Measurements from ENCODE around the gene SMIM1.

SMIM1 gene

GRCh38 chr1:3759796-3760195 lies 12.8 kb upstream of the SMIM1 start:
- DNase-seq, result no peak

DNA sequence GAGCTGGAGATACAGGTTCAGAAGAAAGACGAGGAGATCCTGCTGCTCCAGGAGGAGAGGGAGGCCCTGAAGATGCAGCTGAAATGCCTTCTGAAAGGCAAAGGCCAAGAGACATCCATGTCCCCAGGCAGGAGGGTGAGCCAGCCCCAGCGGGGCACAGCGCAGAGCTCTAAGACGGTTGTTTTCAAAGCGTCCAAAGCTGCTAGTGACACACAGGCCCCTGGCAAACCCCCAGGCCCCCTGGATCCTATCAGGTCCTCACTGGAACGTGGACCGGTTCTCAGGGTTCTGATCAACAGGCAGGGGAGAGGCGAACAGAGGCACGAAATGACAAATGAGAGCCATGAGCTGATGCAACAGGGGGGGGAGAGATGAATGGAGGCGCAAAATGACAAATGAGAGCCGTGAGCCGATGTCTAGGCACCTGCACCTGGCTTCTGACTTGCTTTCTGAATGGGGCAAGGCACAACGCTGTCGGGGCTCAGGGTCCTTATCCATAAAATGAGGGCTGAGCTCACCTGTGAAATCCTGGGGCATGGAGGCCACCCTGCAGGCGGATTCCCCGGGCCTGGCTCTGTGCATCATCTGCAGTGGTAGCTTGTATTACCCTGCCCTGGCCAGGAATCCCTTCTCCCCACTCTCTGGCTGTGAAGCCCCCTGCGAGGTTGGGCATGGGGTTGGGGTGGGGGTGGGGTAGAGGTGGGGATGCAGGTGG lies 11.1 kb upstream of the SMIM1 start:
- DNase-seq, result no peak

DNA sequence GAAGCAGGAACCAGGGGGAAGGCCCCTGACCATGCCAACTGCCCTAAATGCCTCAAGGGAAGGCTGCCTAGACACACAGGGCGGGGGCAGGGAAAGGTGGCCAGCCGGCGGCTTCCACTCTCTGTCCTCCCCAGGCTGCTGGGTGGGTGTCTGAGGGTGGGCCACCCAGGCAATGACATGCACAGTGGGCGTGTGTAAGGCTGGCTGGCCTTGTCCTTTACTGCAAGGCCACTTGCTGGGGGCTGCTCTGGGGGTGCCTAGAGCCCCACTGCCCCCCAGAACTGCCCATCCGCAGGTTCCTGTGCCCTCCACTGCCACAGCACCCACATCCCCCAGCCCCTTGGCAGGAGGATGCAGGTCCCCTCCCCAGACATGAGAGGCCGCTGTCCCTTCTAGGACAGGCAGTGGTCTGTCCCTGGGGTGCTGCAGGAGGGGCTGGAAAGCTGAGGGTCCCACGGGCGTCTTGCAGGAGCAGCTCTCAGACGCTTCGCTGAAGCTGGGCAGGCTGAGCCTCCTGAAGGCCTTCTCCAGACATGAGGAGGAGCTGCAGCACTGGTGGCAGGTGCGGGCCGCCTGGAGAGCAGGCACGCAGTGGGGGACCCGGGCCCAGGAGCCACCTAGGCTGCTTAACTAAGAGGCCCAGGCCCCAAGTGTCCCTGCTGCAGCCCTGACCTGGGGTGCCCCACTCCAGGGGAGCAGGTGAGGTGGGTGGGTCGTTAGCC lies 10.2 kb upstream of the SMIM1 start:
- DNase-seq, result no peak

DNA sequence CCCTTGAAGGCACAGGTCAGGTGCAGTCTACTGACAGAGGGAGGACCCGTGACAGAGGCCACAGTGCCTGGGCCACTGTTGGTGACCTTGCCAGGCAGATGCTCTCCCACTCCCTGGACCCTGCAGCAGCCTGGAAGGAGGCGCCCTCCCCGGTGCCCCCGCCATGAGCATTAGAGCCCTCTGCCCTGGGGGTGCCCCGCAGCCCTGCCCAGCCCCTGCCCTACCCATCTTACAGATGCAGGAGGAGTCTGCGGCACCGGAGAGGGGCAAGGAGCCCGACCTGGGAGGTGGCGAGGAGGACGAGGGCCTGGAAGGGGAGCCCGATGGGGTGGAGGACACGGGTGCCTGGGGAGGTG lies 9.7 kb upstream of the SMIM1 start:
- no peak for DNase-seq

DNA sequence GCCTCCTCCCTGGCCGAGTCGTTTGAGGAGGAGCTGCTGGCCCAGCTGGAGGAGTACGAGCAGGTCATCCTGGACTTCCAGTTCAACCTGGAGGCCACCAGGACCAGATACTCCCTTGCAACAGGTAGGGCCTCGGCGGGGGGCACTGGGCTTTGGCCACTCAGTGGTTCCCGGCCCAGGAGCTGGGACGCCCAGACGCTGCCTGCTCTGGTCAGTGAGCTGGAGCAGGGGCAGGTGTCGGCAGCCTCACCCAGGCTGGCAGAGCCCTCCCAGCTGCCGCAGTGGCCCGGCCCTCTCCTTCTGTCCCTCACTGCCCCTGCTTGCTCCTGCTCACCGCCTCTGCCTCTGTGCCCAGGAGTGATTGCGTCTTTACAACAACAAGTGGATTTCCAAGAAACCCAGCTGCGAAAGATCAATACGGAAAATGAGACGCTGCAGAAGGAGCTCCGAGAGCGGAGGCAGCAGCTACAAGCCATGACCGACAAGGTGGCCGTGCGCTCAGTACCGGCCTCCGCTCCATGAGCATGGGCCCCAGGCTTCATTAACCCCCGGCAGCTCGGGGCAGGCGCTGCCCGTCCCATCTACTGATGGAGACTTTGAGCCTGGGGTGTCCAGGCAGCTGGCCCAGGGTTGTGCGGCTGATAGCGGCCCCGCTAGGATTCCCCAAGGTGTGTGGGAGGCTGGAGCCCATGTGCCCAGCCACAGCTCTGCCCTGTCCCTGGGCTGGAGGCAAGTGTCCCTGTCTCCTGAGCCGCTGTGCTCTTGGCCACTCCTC lies 9.0 kb upstream of the SMIM1 start:
- no peak for DNase-seq

DNA sequence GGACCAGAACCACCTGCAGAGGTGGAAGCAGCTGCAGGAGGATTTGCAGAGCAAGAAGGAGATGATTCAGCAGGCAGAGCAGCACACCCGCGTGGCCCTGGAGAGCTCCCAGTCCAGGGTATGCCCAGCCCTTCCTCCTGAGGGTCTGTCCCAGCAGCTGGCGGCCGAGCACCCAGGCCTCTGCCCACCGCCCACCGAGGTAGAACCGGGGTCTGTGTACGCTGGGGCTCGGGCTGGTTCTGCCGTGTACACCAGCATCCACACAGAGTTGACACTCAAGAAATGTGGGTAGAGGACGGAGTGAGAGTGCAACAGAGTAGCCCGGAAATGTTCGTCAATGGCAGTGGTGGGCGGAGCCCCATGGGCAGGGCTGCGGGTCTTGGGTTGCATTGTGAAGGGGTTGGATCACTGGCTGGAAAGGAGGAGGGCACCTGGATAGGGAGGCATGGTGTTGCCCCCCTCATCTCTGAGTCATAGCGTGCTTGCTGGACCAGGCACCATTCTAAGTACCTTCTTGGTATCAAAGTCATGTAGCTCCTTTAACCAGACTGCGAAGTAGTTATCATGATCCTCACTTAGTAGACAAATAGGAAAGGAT lies 5.1 kb upstream of the SMIM1 start:
- no peak for DNase-seq

DNA sequence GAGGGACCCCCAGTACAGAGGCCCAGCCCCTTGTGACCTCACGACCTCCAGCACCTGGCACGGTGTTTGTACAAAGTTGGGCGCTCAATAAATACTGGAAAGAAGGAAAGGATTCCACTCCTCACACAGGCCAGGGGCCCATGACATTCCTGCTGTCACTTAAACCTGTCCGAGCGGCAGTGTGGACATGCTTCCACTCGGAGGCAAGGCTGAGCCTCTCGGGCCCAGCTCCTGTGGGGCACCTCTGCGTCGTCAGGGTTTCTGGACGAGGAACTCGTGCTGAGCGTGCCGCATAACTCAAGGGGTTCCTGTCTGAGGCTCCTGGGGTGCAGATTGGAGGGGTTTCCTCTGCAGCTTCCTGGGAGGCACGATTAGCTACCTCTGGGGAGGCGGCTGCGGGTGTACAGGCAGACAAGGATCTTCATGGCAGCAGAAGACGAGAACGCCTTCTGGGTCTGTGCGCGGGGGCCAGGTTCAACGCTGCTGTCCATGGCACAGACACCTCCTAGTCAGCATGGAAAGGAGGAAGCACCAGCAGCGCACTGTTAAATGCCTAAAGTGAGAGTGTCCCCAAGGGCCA lies 3.6 kb upstream of the SMIM1 start:
- DNase-seq, result no peak

DNA sequence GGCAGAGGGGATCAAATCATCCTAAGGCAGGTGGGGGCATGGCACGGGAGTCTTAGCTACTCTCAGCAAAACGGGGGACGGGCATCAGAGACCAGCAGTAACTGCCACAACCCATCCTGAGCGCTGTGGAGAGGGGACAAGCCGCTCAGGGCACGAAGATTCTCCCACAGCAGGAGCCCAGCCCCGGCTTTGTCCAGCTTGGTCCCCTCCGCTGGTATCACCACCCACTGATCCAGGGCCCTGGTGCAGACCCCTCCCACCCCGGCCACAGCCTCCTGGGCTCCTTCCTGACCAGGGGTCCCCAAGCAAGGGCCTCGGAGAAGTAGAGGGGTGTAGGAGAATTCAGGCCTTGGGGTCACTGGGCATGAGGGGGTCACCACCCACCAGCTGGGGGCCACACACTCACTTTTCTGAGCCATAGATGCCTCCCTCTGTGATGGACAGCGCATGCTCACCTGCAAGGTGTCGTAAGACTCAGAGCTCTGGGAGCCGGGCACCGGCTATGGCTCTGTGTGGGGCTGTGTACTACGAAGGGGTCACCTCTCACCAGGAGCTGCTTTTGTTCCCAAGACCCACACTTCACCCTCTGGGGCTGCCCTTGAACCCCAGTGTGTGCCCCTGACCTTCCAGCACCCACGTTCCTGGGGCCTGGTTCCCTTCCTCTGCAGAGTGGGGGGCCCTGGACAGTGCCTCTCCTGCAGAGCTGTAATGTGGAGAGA lies 2.3 kb upstream of the SMIM1 start:
- DNase-seq, result no peak

- no peak for DNase-seq
Observed at GRCh38 chr1:3771108-3772026, 1.2 kb upstream of the SMIM1 start.

- DNase-seq, result peak; percentile 51
Observed at GRCh38 chr1:3772027-3772714, 378 bp upstream of the SMIM1 start.

GRCh38 chr1:3773572-3774275 lies 1.2 kb downstream of the SMIM1 start:
- DNase-seq, result no peak

DNA sequence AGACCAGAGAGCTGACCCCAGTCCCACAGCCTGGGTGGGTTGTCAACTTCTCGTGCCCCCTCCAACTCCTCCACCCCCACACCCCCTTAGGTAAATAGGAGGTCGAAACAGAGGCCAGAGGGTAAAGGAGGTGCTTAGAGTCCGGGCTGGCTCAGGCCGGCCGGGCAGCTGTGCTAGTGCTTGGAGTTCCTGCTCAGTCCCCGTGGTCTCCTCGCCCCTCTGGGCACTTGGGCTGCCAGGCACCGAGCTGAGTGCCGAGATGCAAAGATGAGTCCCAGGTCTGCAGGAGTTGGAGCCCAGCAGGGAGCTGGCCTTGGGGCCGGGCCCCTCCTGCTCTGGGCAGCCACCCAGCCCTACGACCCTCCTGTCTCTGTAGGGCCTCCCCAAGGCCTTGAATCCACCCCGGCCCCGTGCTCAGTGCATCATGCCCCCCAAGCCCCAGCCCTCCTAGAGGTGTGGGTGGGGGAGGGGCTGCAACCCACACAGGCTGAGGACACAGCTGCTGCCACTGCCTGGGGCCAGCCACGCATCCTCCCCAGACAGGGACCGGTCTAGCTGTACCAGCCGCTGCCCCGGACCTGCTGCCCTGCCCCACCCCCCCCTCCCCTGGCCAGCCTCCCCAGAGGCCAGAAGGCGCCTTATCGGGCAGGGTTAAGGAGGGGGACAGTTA lies 1.9 kb downstream of the SMIM1 start:
- no peak for DNase-seq

- DNase-seq, result no peak
Observed at GRCh38 chr1:3774946-3775489, 2.5 kb downstream of the SMIM1 start.

DNA sequence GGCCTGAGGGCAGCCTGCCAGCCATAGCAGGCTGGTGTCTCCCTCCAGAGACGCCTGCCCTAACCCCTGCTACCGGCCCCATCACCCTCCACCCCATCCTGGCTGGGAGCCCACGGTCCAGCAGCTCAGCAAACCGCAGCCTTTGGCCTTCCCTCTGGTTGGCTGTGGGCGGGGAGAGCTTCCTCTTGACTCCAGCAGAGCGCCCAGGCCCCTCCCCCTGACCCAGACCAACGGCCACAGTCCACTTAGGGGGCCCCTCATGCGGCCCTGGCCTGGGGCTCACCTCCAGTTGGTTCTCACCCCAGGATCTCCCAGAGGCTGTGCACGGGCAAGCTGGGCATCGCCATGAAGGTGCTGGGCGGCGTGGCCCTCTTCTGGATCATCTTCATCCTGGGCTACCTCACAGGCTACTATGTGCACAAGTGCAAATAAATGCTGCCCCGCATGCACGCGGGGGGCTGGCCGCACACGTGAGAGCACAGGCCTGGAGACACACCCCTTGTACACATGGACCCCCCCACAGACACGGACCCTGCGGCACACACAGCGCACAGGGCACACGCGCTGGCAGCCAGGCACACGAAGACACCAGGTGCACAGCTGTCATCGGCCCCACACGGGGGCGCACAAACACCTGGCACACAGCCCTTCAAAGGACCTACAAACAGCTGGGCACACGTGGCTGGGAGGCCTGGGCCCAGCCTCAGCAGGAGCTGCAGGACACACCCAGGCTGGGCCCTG lies 3.1 kb downstream of the SMIM1 start:
- DNase-seq, result peak; percentile 72

DNA sequence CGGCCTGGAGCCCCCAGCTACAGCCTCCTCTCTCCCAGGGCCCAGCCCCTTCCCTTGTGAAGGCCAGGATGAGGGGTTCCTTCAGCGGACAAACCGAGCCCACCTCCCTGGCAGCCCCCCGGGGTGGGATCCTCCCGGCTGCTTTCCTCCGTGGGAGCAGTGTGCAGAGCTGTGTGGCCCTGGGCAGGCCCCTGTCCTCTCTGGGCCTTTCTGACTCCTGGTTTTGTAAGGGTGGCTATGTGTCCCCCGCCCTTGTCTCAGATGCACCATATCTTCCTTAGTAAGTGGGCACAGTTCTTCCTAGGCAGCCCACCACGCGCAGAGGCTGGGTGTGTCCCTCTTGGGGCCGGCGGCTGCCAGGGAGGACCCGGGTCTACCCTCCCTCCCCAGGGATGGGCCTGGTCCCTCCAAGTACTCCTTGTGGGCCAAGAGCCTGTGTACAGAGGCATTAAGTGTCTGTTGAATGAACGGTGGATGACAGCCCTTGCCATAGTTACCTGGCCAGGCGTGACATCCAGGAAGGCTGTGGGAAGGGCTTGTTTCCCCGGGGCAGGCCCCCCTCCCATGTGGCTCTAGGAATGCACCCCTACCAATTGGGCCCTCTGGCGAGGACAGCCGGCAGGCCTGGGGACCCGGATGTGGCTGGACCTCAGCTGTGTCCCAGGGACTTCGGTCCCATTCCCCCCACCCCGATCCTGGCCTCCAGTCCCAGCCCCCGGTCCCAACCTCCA lies 3.8 kb downstream of the SMIM1 start:
- no peak for DNase-seq

DNA sequence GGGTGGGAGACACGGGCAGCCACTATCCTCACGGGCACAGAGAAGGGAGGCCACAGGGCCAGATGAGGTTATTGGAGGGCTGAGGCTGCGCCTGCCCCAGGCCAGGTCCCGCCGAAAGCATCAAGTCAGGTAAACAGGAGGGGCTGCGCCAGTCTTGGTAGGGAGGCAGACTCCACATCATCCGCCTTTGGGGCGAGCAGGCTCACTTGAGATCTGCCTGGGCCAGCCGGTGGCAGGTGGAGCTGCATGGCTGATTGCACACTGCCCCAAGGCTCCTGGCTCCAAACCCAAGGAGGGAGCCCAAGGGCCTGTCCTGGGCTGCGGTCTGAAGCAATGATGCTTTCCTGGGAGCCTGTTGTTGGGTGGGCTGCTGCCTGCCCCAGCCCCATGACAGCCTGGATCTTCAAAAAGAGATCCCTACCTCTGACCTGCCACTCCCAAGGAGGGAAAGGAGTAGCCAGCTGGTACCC lies 4.6 kb downstream of the SMIM1 start:
- DNase-seq, result no peak
